Measurements from ENCODE around the gene ACYP1. TPM values are rescaled to one million over a fixed set of nuclear protein-coding genes. Genes with fewer than 3 reads are reported as not detected.

Gene ACYP1
- total RNA-seq, 1 experiment from 2014 or later = 50.2 TPM

DNA sequence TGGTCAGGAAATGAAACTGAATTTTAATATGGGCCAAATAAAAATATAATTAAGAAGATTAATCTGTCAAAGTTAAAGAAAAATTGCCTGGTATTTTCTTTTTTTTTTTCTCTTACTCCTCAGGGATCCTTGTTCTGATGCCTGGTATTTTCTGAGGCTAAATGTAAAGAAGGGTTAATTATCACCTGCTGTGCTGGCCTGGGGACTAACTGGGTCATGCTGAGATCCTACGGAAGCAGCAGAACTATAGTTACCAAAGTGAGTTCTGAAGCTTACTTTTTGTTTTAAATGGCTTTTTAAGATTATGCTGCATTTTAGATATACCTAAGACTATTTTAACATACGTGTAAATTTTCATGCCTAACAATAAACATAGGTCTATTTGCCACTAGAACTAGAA lies 28.9 kb upstream of the ACYP1 start:
- H3K36me3 ChIP-seq (ENCODE audit: insufficient read depth, low read length, poor library complexity, severe bottlenecking) = peaks cover 44% of the 10 kb centered on the region
- TF ChIP-seq EZH2 (IDR thresholded peaks at IDR 0.05; ENCODE audit: borderline replicate concordance, low read depth, low read length, poor library complexity, severe bottlenecking) (no peak), CTCF (conservative IDR thresholded peaks at IDR 0.05; ENCODE audit: low read depth, low read length) (no peak)
- BruUV-seq (replicated peaks) = no TSS peak

GRCh38 chr14:75091251-75091650 lies 27.4 kb upstream of the ACYP1 start:
- Histone ChIP-seq H3K4me1 (ENCODE audit: insufficient read depth, low read length, poor library complexity, severe bottlenecking) (no peaks in the 10 kb centered on the region), H3K9me3 (ENCODE audit: low read depth, low read length, poor library complexity, severe bottlenecking) (no peaks in the 10 kb centered on the region), H3K36me3 (ENCODE audit: insufficient read depth, low read length, poor library complexity, severe bottlenecking) (peaks cover 50% of the 10 kb centered on the region), H3K27ac (ENCODE audit: low read depth, low read length, poor library complexity, severe bottlenecking) (no peak overlapping the region), H3K27me3 (replicated peaks; ENCODE audit: insufficient read depth, low read depth, low read length, poor library complexity) (no peaks in the 10 kb centered on the region), H3K4me3 (ENCODE audit: low read depth, low read length, poor library complexity, severe bottlenecking) (no peak overlapping the region)
- no TSS peak for BruUV-seq (replicated peaks)
- ChIA-PET CTCF (interaction anchor here (1.1 kb wide), 1 partner anchor 185 kb away, joined by 4 read pairs; no protein-coding TSS in a partner anchor), POLR2A (ENCODE audit: low non-redundant PET) (no interaction called here)
- no peak for DNase-seq (ENCODE audit: low spot score)
- intact Hi-C loops (cut with micrococcal nuclease; ENCODE audit: unreplicated experiment) = loop anchor here (10.0 kb wide), 1 partner anchor 486 kb away; no protein-coding TSS in a partner anchor
- no peak for TF ChIP-seq EZH2 (IDR thresholded peaks at IDR 0.05; ENCODE audit: borderline replicate concordance, low read depth, low read length, poor library complexity, severe bottlenecking)
- TF ChIP-seq CTCF (conservative IDR thresholded peaks at IDR 0.05; ENCODE audit: low read depth, low read length) = no peak

More for the DNA sequence above, 28.9 kb upstream of the ACYP1 start:
- Histone ChIP-seq H3K27ac (ENCODE audit: low read depth, low read length, poor library complexity, severe bottlenecking) (no peak overlapping the region), H3K27me3 (replicated peaks; ENCODE audit: insufficient read depth, low read depth, low read length, poor library complexity) (no peaks in the 10 kb centered on the region), H3K9me3 (ENCODE audit: low read depth, low read length, poor library complexity, severe bottlenecking) (no peaks in the 10 kb centered on the region), H3K4me1 (ENCODE audit: insufficient read depth, low read length, poor library complexity, severe bottlenecking) (no peaks in the 10 kb centered on the region), H3K4me3 (ENCODE audit: low read depth, low read length, poor library complexity, severe bottlenecking) (no peak overlapping the region)
- DNase-seq (ENCODE audit: low spot score) = no peak
- ChIA-PET POLR2A (ENCODE audit: low non-redundant PET) (no interaction called here), CTCF (no interaction called here)
- intact Hi-C loops (cut with micrococcal nuclease; ENCODE audit: unreplicated experiment) = loop anchor here (10.0 kb wide), 1 partner anchor 488 kb away; no protein-coding TSS in a partner anchor

GRCh38 chr14:75090353-75090752 lies 26.5 kb upstream of the ACYP1 start:
- CTCF ChIA-PET = no interaction called here
- DNase-seq (ENCODE audit: low spot score) = no peak
- intact Hi-C loops (cut with micrococcal nuclease; ENCODE audit: unreplicated experiment) = loop anchor here (10.0 kb wide), 1 partner anchor 486 kb away; no protein-coding TSS in a partner anchor
- POLR2A ChIA-PET (ENCODE audit: low non-redundant PET) = no interaction called here
- H3K4me1 ChIP-seq (ENCODE audit: insufficient read depth, low read length, poor library complexity, severe bottlenecking) = no peaks in the 10 kb centered on the region
- H3K36me3 ChIP-seq (ENCODE audit: insufficient read depth, low read length, poor library complexity, severe bottlenecking) = peaks cover 44% of the 10 kb centered on the region
- H3K4me3 ChIP-seq (ENCODE audit: low read depth, low read length, poor library complexity, severe bottlenecking) = no peak overlapping the region
- no peak overlapping the region for H3K27ac ChIP-seq (ENCODE audit: low read depth, low read length, poor library complexity, severe bottlenecking)
- no peaks in the 10 kb centered on the region for H3K9me3 ChIP-seq (ENCODE audit: low read depth, low read length, poor library complexity, severe bottlenecking)
- no TSS peak for BruUV-seq (replicated peaks)
- H3K27me3 ChIP-seq (replicated peaks; ENCODE audit: insufficient read depth, low read depth, low read length, poor library complexity) = no peaks in the 10 kb centered on the region
- TF ChIP-seq EZH2 (IDR thresholded peaks at IDR 0.05; ENCODE audit: borderline replicate concordance, low read depth, low read length, poor library complexity, severe bottlenecking) (no peak), CTCF (conservative IDR thresholded peaks at IDR 0.05; ENCODE audit: low read depth, low read length) (no peak)

All from A673 (cell line).